Smooth muscle cell (in vitro differentiated cells): Measurements from ENCODE around the gene KIF12. TPM values are rescaled to one million over a fixed set of nuclear protein-coding genes. Genes with fewer than 3 reads are reported as not detected.

ENCODE experiments used
- DNase-seq: peaks from one replicate; lab custom pipeline; 2025; ENCODE audit not compliant: unreplicated experiment; lab: John Stamatoyannopoulos, UW
- H2AFZ ChIP-seq: fragments of 200-600 bp; sonication (generic); 2 replicates; pipeline ENCODE4 v1.6.0; 2016; ENCODE audit warnings: antibody characterized with exemption, low read depth, mild to moderate bottlenecking
- H3F3A ChIP-seq: fragments of 200-600 bp; sonication (generic); 2 replicates; pipeline ENCODE4 v1.6.0; 2017; ENCODE audit warnings: antibody characterized with exemption, low read depth
- H3K27ac ChIP-seq: fragments of 200-600 bp; sonication (generic); 2 replicates; pipeline ENCODE4 v1.5.1; 2016; ENCODE audit warnings: low read depth, mild to moderate bottlenecking
- H3K27me3 ChIP-seq: fragments of 200-600 bp; sonication (generic); 2 replicates; pipeline ENCODE4 v1.6.1; 2016; ENCODE audit warnings: low read depth, mild to moderate bottlenecking
- H3K36me3 ChIP-seq: fragments of 200-600 bp; sonication (generic); 2 replicates; pipeline ENCODE4 v1.5.1; 2016; ENCODE audit warnings: low read depth
- H3K4me1 ChIP-seq: fragments of 200-600 bp; sonication (generic); 2 replicates; pipeline ENCODE4 v1.5.1; 2016; ENCODE audit warnings: low read depth
- H3K4me2 ChIP-seq: fragments of 200-600 bp; sonication (generic); 2 replicates; pipeline ENCODE4 v1.6.0; 2016; ENCODE audit warnings: mild to moderate bottlenecking
- H3K4me3 ChIP-seq: fragments of 200-600 bp; sonication (generic); 2 replicates; pipeline ENCODE4 v1.5.1; 2016; ENCODE audit warnings: mild to moderate bottlenecking
- H3K79me2 ChIP-seq: fragments of 200-600 bp; sonication (generic); 2 replicates; pipeline ENCODE4 v1.6.0; 2016; ENCODE audit warnings: low read depth, mild to moderate bottlenecking
- H3K9ac ChIP-seq: fragments of 200-600 bp; sonication (generic); 2 replicates; pipeline ENCODE4 v1.6.0; 2016; ENCODE audit warnings: low read depth
- H3K9me3 ChIP-seq: fragments of 200-600 bp; sonication (generic); replicated peaks from 2 replicates; pipeline ENCODE4 v1.5.1; 2016; ENCODE audit warnings: low read depth
- H4K20me1 ChIP-seq: fragments of 200-600 bp; sonication (generic); 2 replicates; pipeline ENCODE4 v1.6.0; 2016; ENCODE audit warnings: low read depth
- WGBS: methylation state at CpG from one replicate; pipeline ENCODE4 v1.1.7; 2016; ENCODE audit warnings: low lambda C conversion rate; 5-methylcytosine and 5-hydroxymethylcytosine counted together
- polyA plus RNA-seq: library from polyadenylated mRNA; unstranded; fragments of >200 nt; fragmentation: Nextera tagmentation; extraction: Ambion mirVana; gene quantifications from 2 replicates; pipeline ENCODE4 v1.2.1, GENCODE V29; 2016
- total RNA-seq: library from RNA; depleted of rRNA; stranded (reverse); fragments of >200 nt; gene quantifications from 2 replicates; pipeline ENCODE4 v1.2.3, GENCODE V29; 2014
- TF ChIP-seq, protein P1 (sequence below): fragments of 200-600 bp; sonication (generic); IDR thresholded peaks from 2 replicates; pipeline ENCODE4 v1.5.1; 2017; ENCODE audit warnings: borderline replicate concordance, mild to moderate bottlenecking, antibody characterized with exemption; ENCODE audit not compliant: insufficient read depth, poor library complexity, severe bottlenecking

KIF12 gene
- total and polyA plus RNA-seq, 2 experiments from 2014 or later = not detected

GRCh38 chr9:114082017-114082762, 16.9 kb downstream of the KIF12 start:
- Histone ChIP-seq H3K79me2 (no peaks in the 10 kb centered on the region), H4K20me1 (no peaks in the 10 kb centered on the region), H3K4me2 (no peak overlapping the region), H2AFZ (no peak overlapping the region), H3K27me3 (no peaks in the 10 kb centered on the region), H3F3A (no peaks in the 10 kb centered on the region), H3K27ac (no peak overlapping the region), H3K9ac (no peak overlapping the region), H3K9me3 (no peaks in the 10 kb centered on the region), H3K4me3 (no peak overlapping the region), H3K36me3 (no peaks in the 10 kb centered on the region), H3K4me1 (no peaks in the 10 kb centered on the region)
- peak; percentile 65 for DNase-seq
- TF ChIP-seq, protein P1, sequence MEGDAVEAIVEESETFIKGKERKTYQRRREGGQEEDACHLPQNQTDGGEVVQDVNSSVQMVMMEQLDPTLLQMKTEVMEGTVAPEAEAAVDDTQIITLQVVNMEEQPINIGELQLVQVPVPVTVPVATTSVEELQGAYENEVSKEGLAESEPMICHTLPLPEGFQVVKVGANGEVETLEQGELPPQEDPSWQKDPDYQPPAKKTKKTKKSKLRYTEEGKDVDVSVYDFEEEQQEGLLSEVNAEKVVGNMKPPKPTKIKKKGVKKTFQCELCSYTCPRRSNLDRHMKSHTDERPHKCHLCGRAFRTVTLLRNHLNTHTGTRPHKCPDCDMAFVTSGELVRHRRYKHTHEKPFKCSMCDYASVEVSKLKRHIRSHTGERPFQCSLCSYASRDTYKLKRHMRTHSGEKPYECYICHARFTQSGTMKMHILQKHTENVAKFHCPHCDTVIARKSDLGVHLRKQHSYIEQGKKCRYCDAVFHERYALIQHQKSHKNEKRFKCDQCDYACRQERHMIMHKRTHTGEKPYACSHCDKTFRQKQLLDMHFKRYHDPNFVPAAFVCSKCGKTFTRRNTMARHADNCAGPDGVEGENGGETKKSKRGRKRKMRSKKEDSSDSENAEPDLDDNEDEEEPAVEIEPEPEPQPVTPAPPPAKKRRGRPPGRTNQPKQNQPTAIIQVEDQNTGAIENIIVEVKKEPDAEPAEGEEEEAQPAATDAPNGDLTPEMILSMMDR = peak; percentile 80
- WGBS = 55% methylated on average over 10 of the region's 10 CpGs

- Histone ChIP-seq H2AFZ (no peak overlapping the region), H3K27me3 (peaks cover 4% of the 10 kb centered on the region), H3K9me3 (no peaks in the 10 kb centered on the region), H4K20me1 (no peaks in the 10 kb centered on the region), H3K4me2 (no peak overlapping the region), H3K9ac (no peak overlapping the region), H3K4me3 (no peak overlapping the region), H3F3A (no peaks in the 10 kb centered on the region), H3K4me1 (no peaks in the 10 kb centered on the region), H3K27ac (no peak overlapping the region), H3K79me2 (no peaks in the 10 kb centered on the region), H3K36me3 (no peaks in the 10 kb centered on the region)
- 90% methylated on average over 6 of the region's 6 CpGs for WGBS
- TF ChIP-seq, protein P1 = no peak
- DNase-seq = no peak
These were observed 17.6 kb downstream of the KIF12 start for GRCh38 chr9:114081441-114082016.

GRCh38 chr9:114080773-114081440, 18.2 kb downstream of the KIF12 start:
- no peak for DNase-seq
- no peaks in the 10 kb centered on the region for H3K4me1 ChIP-seq
- H3K4me3 ChIP-seq = no peak overlapping the region
- H3K36me3 ChIP-seq = no peaks in the 10 kb centered on the region
- peaks cover 10% of the 10 kb centered on the region for H3K27me3 ChIP-seq
- no peak overlapping the region for H2AFZ ChIP-seq
- no peaks in the 10 kb centered on the region for H3K79me2 ChIP-seq
- H3K9ac ChIP-seq = no peak overlapping the region
- H3K4me2 ChIP-seq = no peak overlapping the region
- 73% methylated on average over 7 of the region's 7 CpGs for WGBS
- no peaks in the 10 kb centered on the region for H3F3A ChIP-seq
- TF ChIP-seq, protein P1 = no peak
- H4K20me1 ChIP-seq = no peaks in the 10 kb centered on the region
- no peaks in the 10 kb centered on the region for H3K9me3 ChIP-seq
- H3K27ac ChIP-seq = no peak overlapping the region
